ENCODE data around the gene KIF5A.

The KIF5A gene

DNA sequence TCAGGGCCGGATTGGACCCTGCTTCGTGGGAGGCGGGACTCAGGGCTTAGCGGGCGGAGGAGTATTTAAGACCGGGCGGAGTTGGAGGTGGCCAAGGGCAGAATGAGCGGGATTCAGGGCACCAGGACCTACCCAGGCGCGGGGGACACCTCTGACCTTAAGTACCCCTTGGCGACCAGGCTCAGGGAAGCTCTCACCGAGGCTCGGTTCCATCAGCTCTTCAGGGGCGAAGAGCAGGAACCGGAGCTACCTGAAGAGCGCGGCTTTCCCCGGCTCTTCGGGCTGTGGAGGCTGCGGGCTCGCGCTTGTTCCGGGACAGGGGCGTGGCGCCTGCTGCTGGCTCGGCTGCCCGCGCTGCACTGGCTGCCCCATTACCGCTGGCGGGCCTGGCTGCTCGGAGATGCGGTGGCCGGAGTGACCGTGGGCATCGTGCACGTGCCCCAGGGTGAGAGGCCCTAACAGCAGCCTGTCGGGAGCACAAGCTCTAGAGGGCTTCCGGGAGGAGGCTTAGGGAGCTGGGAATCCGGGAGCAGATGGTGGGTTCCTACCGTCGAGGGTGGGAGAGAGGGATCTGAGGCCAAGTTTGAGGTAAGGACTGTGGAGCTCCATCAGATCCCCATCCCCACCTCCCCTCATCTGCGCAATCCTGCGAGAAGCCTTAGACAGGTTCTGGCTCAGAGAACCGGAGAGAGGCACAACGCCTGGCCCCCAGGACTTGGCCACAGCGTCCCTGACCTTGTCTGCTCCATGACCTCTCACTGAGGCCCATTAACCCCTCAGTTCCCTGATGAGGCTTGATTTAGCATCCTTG lies 69.8 kb downstream of the KIF5A start:
- H3K9me2 ChIP-seq (replicated peaks; ENCODE audit: insufficient read depth, low read length), result no peaks in the 10 kb centered on the region
- no peaks in the 10 kb centered on the region for H3K36me3 ChIP-seq (ENCODE audit: low read length)
- H3K27me3 ChIP-seq (ENCODE audit: low read length), result no peaks in the 10 kb centered on the region
- H3K79me2 ChIP-seq (ENCODE audit: insufficient read depth, low read length), result no peaks in the 10 kb centered on the region
- H4K20me1 ChIP-seq (ENCODE audit: low read depth, low read length), result no peaks in the 10 kb centered on the region
- H3K9ac ChIP-seq (ENCODE audit: low read length), result no peak overlapping the region
- no peak overlapping the region for H3K4me3 ChIP-seq (ENCODE audit: insufficient read depth, low read length, poor library complexity, severe bottlenecking)
- no peak for TF ChIP-seq EZH2phosphoT487 (conservative IDR thresholded peaks at IDR 0.05; ENCODE audit: low read length)
- TF ChIP-seq, protein P1, sequence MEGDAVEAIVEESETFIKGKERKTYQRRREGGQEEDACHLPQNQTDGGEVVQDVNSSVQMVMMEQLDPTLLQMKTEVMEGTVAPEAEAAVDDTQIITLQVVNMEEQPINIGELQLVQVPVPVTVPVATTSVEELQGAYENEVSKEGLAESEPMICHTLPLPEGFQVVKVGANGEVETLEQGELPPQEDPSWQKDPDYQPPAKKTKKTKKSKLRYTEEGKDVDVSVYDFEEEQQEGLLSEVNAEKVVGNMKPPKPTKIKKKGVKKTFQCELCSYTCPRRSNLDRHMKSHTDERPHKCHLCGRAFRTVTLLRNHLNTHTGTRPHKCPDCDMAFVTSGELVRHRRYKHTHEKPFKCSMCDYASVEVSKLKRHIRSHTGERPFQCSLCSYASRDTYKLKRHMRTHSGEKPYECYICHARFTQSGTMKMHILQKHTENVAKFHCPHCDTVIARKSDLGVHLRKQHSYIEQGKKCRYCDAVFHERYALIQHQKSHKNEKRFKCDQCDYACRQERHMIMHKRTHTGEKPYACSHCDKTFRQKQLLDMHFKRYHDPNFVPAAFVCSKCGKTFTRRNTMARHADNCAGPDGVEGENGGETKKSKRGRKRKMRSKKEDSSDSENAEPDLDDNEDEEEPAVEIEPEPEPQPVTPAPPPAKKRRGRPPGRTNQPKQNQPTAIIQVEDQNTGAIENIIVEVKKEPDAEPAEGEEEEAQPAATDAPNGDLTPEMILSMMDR (IDR thresholded peaks at IDR 0.05; ENCODE audit: insufficient read depth, low read length, poor library complexity, severe bottlenecking), result no peak
- H3K9me3 ChIP-seq (ENCODE audit: insufficient read depth, low read length), result no peaks in the 10 kb centered on the region
- H3F3A ChIP-seq (ENCODE audit: insufficient read depth), result no peaks in the 10 kb centered on the region
- H3K4me2 ChIP-seq (ENCODE audit: low read depth, low read length, poor library complexity, severe bottlenecking), result no peak overlapping the region
- no peak overlapping the region for H3K27ac ChIP-seq (ENCODE audit: low read depth, low read length)
- no peak overlapping the region for H2AFZ ChIP-seq (ENCODE audit: low read depth, low read length, severe bottlenecking)

DNA sequence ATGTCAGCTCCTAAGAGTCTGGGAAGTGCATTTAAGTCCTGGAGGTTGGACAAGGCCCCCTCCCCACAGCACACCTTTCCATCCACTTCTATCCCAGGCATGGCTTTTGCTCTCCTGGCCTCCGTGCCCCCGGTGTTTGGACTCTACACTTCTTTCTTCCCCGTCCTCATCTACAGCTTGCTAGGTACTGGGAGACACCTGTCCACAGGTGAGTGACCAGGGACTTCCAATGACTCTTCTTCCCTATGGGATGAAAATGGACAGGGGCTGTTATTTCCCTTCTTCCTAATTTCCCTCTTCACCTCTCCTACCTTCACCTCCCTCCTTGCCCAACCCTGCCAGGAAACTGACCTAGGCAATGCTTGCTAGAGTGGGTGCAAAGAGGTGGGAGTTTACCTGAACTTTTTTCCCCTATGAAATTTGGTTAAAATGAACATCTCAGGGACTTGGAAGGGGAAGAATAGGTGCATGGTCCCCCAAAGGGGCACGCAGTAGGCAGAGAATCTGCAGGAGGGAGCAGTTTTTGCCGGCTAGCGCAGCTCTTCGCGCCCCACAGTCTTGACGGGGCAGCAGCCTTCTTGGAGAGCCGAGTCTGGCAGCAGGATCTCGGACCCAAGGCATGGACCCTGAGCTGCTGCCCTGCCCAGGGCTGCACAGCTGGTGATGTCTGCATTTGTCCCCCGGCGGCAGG lies 70.5 kb downstream of the KIF5A start:
- Histone ChIP-seq H3K4me2 (ENCODE audit: low read depth, low read length, poor library complexity, severe bottlenecking) (no peak overlapping the region), H3K36me3 (ENCODE audit: low read length) (no peaks in the 10 kb centered on the region), H3K9me3 (ENCODE audit: insufficient read depth, low read length) (no peaks in the 10 kb centered on the region), H3K27me3 (ENCODE audit: low read length) (no peaks in the 10 kb centered on the region), H3K4me3 (ENCODE audit: insufficient read depth, low read length, poor library complexity, severe bottlenecking) (no peak overlapping the region), H3K9me2 (replicated peaks; ENCODE audit: insufficient read depth, low read length) (no peaks in the 10 kb centered on the region), H3K27ac (ENCODE audit: low read depth, low read length) (no peak overlapping the region), H4K20me1 (ENCODE audit: low read depth, low read length) (no peaks in the 10 kb centered on the region), H3K79me2 (ENCODE audit: insufficient read depth, low read length) (no peaks in the 10 kb centered on the region), H3F3A (ENCODE audit: insufficient read depth) (no peaks in the 10 kb centered on the region), H2AFZ (ENCODE audit: low read depth, low read length, severe bottlenecking) (no peak overlapping the region), H3K9ac (ENCODE audit: low read length) (no peak overlapping the region)
- no peak for TF ChIP-seq EZH2phosphoT487 (conservative IDR thresholded peaks at IDR 0.05; ENCODE audit: low read length)
- TF ChIP-seq, protein P1 (IDR thresholded peaks at IDR 0.05; ENCODE audit: insufficient read depth, low read length, poor library complexity, severe bottlenecking), result no peak

DNA sequence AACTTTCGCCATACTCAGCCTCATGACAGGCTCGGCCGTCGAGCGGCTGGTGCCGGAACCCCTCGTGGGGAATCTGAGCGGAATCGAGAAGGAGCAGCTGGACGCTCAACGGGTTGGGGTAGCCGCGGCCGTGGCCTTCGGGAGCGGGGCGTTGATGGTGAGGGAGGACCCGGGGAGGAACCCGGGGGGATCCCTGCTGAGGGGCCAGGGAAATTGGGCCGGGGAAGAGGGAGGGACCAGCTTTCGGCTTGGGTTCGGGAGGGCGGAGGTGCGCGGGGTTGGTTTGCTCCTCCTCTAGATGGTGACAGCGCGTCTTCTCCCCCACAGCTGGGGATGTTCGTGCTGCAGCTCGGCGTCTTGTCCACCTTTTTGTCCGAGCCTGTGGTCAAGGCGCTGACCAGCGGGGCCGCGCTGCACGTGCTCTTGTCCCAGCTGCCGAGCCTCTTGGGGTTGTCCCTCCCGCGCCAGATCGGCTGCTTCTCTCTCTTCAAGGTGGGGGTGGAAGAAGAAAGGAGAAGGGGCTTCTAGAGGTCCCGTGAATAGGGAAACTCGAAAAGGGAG lies 71.2 kb downstream of the KIF5A start:
- H3K27ac ChIP-seq (ENCODE audit: low read depth, low read length), result no peak overlapping the region
- no peaks in the 10 kb centered on the region for H3K9me3 ChIP-seq (ENCODE audit: insufficient read depth, low read length)
- H3K4me2 ChIP-seq (ENCODE audit: low read depth, low read length, poor library complexity, severe bottlenecking), result no peak overlapping the region
- no peak overlapping the region for H2AFZ ChIP-seq (ENCODE audit: low read depth, low read length, severe bottlenecking)
- no peaks in the 10 kb centered on the region for H3K27me3 ChIP-seq (ENCODE audit: low read length)
- H3K9me2 ChIP-seq (replicated peaks; ENCODE audit: insufficient read depth, low read length), result no peaks in the 10 kb centered on the region
- H3K9ac ChIP-seq (ENCODE audit: low read length), result no peak overlapping the region
- H3K36me3 ChIP-seq (ENCODE audit: low read length), result no peaks in the 10 kb centered on the region
- no peak overlapping the region for H3K4me3 ChIP-seq (ENCODE audit: insufficient read depth, low read length, poor library complexity, severe bottlenecking)
- H3F3A ChIP-seq (ENCODE audit: insufficient read depth), result no peaks in the 10 kb centered on the region
- TF ChIP-seq, protein P1 (IDR thresholded peaks at IDR 0.05; ENCODE audit: insufficient read depth, low read length, poor library complexity, severe bottlenecking), result no peak
- no peak for TF ChIP-seq EZH2phosphoT487 (conservative IDR thresholded peaks at IDR 0.05; ENCODE audit: low read length)
- no peaks in the 10 kb centered on the region for H4K20me1 ChIP-seq (ENCODE audit: low read depth, low read length)
- H3K79me2 ChIP-seq (ENCODE audit: insufficient read depth, low read length), result no peaks in the 10 kb centered on the region

Data from SU-DHL-6 (cell line).